ENCODE data around the gene CSGALNACT2. TPM values are rescaled to one million over a fixed set of nuclear protein-coding genes. Genes with fewer than 3 reads are reported as not detected.

The CSGALNACT2 gene
- total RNA-seq, 1 donor from 2014 or later = 38.7 TPM

DNA sequence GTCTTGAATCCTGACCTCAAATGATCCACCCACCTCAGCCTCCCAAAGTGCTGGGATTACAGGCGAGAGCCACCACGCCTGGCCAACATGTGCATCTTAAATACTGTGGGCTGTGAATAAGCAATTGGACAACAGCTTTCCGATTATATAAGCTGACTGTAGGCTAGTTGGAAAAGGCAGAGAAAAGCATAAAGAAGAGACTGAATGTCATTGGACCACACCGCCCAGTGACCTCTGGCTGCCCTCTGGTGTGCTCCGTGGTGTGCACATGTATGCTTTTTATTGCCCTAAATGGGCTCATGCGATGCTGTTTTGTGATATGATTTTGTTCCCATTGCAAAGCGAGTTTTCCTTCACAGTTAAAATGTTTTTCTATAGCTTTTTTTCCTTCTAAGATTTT is 15.4 kb upstream of the CSGALNACT2 start:
- DNase-seq (ENCODE audit: low spot score) = no peak
- H3K4me3 Mint-ChIP-seq (ENCODE audit: unreplicated experiment) = no peak overlapping the region
- H3K4me1 Mint-ChIP-seq (ENCODE audit: low read depth) = peaks cover 13% of the 10 kb centered on the region
- no peak overlapping the region for H3K27ac Mint-ChIP-seq (ENCODE audit: unreplicated experiment)
- TF ChIP-seq, protein P1, sequence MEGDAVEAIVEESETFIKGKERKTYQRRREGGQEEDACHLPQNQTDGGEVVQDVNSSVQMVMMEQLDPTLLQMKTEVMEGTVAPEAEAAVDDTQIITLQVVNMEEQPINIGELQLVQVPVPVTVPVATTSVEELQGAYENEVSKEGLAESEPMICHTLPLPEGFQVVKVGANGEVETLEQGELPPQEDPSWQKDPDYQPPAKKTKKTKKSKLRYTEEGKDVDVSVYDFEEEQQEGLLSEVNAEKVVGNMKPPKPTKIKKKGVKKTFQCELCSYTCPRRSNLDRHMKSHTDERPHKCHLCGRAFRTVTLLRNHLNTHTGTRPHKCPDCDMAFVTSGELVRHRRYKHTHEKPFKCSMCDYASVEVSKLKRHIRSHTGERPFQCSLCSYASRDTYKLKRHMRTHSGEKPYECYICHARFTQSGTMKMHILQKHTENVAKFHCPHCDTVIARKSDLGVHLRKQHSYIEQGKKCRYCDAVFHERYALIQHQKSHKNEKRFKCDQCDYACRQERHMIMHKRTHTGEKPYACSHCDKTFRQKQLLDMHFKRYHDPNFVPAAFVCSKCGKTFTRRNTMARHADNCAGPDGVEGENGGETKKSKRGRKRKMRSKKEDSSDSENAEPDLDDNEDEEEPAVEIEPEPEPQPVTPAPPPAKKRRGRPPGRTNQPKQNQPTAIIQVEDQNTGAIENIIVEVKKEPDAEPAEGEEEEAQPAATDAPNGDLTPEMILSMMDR (IDR thresholded peaks at IDR 0.05) = no peak
- no peaks in the 10 kb centered on the region for H3K9me3 Mint-ChIP-seq (ENCODE audit: low read depth)
- no peaks in the 10 kb centered on the region for H3K36me3 Mint-ChIP-seq (ENCODE audit: low read depth)
- H3K27me3 Mint-ChIP-seq (ENCODE audit: low read depth) = peaks cover 1% of the 10 kb centered on the region

DNA sequence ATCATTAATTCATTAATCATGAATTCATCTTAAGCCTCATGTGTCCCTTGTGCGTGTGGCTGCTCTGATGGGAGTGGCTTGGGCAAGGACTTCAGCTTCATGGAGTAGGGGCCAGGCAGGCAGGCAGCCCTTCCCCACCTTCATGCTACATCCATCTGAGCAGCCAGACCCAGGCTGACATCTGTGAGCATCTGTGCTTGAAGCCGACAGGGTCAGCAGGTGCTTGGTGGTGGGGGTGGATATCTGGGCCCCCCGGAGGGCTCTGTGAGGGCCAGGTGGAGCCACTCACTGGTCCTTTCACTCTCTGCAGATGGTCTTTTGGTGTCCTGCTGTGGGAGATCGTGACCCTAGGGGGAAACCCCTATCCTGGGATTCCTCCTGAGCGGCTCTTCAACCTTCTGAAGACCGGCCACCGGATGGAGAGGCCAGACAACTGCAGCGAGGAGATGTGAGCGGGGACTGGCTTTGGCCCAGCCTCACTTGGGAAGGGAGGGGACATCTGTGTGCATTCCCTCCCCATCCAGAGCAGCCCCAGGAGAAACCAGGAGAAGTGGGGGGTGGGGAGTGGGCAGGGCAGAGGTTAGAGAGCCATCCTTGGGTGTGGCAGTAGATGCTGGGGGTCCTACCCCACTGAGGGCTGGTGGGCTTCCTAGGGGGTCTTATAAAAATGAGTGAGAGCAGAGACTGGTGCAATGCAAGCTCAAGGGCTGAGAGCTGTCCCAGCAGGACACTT is 14.7 kb upstream of the CSGALNACT2 start:
- TF ChIP-seq, protein P1 (IDR thresholded peaks at IDR 0.05) = no peak
- H3K27me3 Mint-ChIP-seq (ENCODE audit: low read depth) = no peaks in the 10 kb centered on the region
- H3K36me3 Mint-ChIP-seq (ENCODE audit: low read depth) = no peaks in the 10 kb centered on the region
- DNase-seq (ENCODE audit: low spot score) = no peak
- no peak overlapping the region for H3K4me3 Mint-ChIP-seq (ENCODE audit: unreplicated experiment)
- no peaks in the 10 kb centered on the region for H3K9me3 Mint-ChIP-seq (ENCODE audit: low read depth)
- H3K4me1 Mint-ChIP-seq (ENCODE audit: low read depth) = peaks cover 13% of the 10 kb centered on the region
- H3K27ac Mint-ChIP-seq (ENCODE audit: unreplicated experiment) = no peak overlapping the region

DNA sequence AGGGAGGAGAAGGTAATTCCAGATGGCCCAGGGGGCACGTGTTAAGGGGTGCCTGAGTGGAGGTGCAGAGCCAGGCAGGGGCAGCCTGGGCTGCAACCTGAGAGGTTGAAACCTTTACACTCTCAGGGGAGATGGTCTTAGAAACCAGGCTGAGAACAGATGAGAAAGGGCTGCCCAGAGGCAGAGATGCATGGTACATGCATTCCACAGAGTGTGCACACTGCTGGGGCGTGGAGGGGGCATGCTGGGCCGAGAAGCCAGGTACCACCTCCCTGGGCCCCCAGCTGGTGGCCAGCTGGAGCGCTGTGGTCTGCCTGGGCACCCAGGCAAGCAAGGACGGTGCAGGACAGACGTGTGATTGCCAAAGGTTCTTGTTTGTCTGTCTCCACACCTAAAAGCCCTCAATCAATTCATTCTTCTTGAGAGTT is 14.1 kb upstream of the CSGALNACT2 start:
- Mint-ChIP-seq H3K36me3 (ENCODE audit: low read depth) (no peaks in the 10 kb centered on the region), H3K27ac (ENCODE audit: unreplicated experiment) (no peak overlapping the region), H3K27me3 (ENCODE audit: low read depth) (no peaks in the 10 kb centered on the region), H3K4me3 (ENCODE audit: unreplicated experiment) (no peak overlapping the region), H3K4me1 (ENCODE audit: low read depth) (peaks cover 17% of the 10 kb centered on the region), H3K9me3 (ENCODE audit: low read depth) (no peaks in the 10 kb centered on the region)
- no peak for DNase-seq (ENCODE audit: low spot score)
- TF ChIP-seq, protein P1 (IDR thresholded peaks at IDR 0.05) = no peak

DNA sequence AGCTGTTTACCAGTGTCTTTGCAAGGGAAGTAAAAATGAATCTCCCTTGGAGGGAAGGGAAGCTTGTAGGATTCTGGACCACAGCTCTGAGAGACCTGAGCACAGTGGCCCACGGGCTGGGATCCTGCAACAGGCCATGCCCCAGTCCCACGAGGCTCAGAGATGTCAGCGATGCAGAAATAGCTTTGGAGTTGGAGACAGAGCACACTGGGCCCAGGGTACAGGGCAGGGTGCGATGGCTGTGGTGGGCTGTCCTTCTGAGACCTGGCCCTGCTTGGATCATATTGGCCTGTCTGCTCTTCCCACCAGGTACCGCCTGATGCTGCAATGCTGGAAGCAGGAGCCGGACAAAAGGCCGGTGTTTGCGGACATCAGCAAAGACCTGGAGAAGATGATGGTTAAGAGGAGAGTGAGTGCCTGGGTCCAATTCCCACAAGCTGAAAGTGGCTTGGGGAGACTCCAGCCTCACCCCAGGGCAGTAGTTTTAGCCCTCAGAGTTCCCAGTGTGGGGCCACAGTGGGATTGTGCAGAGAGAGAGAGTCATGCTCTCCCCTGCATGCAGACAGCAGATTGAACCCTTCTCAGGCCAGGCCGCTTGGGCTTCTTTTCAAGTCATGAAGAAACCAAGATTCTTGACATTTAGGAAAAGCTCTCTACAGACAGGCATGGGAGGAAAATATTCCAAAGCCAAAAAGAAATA is 13.5 kb upstream of the CSGALNACT2 start:
- Mint-ChIP-seq H3K27me3 (ENCODE audit: low read depth) (no peaks in the 10 kb centered on the region), H3K36me3 (ENCODE audit: low read depth) (no peaks in the 10 kb centered on the region), H3K9me3 (ENCODE audit: low read depth) (no peaks in the 10 kb centered on the region), H3K27ac (ENCODE audit: unreplicated experiment) (no peak overlapping the region), H3K4me3 (ENCODE audit: unreplicated experiment) (no peak overlapping the region), H3K4me1 (ENCODE audit: low read depth) (peaks cover 23% of the 10 kb centered on the region)
- TF ChIP-seq, protein P1 (IDR thresholded peaks at IDR 0.05) = no peak
- no peak for DNase-seq (ENCODE audit: low spot score)

DNA sequence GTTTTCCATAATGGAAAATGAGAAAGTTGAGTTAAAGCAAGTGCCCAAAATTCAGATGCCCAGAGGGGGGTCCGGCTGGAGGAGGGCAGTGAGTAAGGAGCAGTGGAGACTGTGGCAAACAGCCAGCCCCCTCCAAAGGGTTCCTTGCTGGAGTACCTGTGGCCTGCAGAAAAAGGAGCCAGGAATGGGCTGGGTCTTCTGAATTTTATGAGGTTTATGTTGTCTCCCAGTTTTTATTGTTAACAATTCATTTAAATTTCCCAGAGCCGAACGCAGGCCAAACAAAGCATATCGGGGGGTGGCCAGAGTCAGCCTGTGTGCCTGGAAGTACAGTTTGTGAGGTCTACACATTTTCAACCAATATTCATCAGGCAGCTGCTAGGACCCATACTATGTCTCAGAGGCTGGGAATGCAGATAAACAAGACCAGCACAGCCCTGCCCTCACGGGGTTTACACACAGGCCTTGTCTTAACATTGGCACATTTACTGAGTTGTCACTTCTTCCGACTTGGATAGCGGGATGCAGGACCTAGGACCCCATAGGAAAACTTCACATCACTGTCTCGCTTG is 12.9 kb upstream of the CSGALNACT2 start:
- Mint-ChIP-seq H3K36me3 (ENCODE audit: low read depth) (no peaks in the 10 kb centered on the region), H3K4me1 (ENCODE audit: low read depth) (peaks cover 23% of the 10 kb centered on the region), H3K9me3 (ENCODE audit: low read depth) (no peaks in the 10 kb centered on the region), H3K27me3 (ENCODE audit: low read depth) (no peaks in the 10 kb centered on the region), H3K4me3 (ENCODE audit: unreplicated experiment) (no peak overlapping the region), H3K27ac (ENCODE audit: unreplicated experiment) (no peak overlapping the region)
- no peak for DNase-seq (ENCODE audit: low spot score)
- TF ChIP-seq, protein P1 (IDR thresholded peaks at IDR 0.05) = no peak
